HG03139 (cell line): Measurements from ENCODE around the gene CDK12.
A peak's percentile ranks its signal among the peaks of the same experiment; 100 is the strongest.
"Not testable (repeated sequence)": the region's sequence is repeated elsewhere in the genome, so short reads cannot be mapped to it uniquely, and the experiment has no call there.

Experiments used
- ATAC-seq: cut with Tn5 transposase; IDR thresholded peaks from one replicate; pipeline ENCODE4 v1.9.1; 2021; ENCODE audit not compliant: unreplicated experiment

The CDK12 gene

DNA sequence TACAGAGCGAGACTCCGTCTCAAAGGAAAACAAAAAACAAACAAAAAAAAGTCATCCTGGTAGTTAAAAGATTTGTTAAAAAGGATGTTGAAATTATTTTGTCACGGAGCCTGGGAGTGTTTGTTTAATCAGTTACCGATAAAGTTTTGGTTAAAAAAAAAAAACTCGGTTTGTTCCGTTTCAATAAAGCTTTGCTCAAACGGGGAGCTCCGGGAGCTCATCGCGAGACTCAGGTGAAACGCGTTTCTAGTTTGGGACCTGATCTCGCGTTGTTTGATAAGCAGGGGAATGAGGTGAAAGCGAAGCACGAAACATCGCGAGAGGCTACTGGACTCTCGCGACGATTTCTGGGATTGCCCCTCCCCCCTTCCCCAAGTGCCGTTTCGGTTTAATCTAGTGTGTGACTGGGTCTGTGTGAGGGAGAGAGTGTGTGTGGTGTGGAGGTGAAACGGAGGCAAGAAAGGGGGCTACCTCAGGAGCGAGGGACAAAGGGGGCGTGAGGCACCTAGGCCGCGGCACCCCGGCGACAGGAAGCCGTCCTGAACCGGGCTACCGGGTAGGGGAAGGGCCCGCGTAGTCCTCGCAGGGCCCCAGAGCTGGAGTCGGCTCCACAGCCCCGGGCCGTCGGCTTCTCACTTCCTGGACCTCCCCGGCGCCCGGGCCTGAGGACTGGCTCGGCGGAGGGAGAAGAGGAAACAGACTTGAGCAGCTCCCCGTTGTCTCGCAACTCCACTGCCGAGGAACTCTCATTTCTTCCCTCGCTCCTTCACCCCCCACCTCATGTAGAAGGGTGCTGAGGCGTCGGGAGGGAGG is at the start of gene CDK12:
TSS of gene CDK12 (plus strand) at position 374 of the 813 bp plus-strand sequence. CDS start 586 bp downstream, outside the sequence.
- ATAC-seq: peak; percentile 80

DNA sequence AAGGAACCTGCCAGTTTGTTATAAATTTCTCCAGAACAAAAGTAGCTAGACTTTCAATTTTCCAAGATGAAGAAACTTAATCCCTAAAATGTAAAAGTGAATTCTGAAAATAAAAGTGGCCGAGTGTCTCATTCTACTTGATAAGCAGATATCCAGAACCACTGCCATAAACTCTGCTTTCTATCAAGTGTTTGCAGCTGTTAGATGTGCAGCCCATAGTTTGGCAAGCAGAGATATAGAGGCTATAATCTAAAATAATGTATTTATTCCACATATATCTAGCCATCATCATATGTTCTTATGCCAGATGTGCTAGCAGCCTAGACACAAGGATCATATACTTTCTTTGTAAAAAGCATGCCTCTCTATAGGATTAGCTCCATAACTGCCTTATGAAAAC is 45.1 kb upstream of the CDK12 start:
- ATAC-seq: no peak

DNA sequence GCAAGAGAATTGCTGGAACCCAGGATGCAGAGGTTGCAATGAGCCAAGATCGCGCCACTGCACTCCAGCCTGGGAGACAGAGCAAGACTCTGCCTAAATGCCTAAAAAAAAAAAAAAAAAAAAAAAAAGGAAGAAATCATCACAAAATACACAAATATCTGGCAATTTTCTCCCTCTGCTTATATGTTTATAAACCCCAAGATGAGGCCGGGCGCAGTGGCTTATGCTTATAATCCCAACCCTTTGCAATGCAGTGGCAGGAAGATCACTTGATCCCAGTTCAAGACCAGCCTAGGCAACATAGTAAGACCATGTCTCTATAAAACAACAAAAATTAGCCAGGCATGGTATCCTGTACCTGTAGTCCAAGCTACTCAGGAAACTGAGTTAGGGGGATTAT is 31.7 kb upstream of the CDK12 start:
- no peak for ATAC-seq

DNA sequence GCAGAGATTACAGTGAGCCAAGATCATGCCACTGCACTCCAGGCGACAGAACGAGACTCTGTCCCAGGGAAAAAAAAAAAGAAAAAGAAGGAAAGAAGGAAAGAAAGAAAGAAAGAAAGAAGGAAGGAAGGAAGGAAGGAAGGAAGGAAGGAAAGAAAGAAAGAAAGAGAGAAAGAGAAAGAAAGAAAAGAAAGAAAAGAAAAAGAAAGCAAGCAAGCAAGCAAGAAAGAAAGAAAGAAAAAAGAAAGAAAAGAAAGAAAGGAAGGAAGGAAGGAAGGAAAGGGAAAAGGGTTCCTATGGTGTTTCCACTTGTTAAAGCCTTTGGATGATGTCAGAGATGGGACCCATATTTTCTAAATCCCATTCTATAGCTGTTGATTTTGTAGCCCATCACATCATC is 21.4 kb upstream of the CDK12 start:
- not testable (repeated sequence) for ATAC-seq

DNA sequence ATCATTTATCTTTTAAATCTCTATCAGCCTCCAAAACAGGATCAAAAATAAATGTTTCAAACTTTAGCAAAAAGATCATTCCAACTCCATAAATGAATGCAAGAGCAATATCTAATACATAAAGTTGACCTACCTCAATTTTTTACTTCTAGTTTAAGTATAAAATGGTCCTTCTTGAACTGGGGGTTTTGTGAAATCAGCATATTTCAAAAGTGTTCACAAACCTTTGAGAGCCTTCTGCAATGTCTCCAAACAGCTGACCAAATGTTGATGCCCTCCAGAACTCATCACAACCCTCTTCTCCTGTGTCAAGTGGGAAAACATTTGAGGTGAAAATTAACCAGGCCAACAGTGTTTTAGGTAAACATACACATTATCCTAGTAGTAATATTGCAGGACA is 18.0 kb upstream of the CDK12 start:
- ATAC-seq: no peak

DNA sequence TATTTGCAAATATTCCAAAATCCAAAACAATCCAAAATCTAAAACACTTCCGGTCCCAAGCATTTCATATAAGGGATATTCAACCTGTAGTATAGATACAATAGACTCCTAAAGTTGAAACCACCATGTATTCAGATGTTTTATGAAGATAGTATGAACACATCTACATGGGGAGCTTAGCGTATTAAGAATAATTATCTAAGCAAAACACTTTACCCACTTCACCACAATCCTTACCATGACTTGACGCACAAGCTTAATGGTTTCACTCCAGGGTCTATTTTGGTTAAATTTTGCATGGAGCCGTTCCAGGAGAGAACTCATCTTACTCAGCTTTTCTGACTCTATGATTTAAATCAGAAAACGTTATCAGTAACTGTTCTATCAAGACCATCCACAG is 13.7 kb upstream of the CDK12 start:
- no peak for ATAC-seq

DNA sequence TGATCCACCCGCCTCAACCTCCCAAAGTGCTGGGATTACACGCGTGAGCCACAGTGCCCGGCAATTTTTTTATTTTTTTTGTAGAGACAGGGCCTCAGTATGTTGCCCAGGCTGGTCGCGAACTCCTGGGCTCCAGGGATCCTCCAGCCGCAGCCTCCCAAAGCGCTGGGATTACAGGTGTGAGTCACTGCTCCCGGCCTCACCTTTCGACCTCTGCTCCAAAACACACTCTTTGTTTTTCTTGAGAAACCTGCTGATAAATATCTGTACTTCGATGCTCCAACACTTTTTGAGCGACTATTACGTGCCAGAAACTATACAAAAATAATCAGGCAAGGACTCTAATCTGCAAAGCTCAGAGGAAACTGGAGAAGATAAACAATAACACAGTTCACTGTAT is 11.2 kb upstream of the CDK12 start:
- no peak for ATAC-seq

DNA sequence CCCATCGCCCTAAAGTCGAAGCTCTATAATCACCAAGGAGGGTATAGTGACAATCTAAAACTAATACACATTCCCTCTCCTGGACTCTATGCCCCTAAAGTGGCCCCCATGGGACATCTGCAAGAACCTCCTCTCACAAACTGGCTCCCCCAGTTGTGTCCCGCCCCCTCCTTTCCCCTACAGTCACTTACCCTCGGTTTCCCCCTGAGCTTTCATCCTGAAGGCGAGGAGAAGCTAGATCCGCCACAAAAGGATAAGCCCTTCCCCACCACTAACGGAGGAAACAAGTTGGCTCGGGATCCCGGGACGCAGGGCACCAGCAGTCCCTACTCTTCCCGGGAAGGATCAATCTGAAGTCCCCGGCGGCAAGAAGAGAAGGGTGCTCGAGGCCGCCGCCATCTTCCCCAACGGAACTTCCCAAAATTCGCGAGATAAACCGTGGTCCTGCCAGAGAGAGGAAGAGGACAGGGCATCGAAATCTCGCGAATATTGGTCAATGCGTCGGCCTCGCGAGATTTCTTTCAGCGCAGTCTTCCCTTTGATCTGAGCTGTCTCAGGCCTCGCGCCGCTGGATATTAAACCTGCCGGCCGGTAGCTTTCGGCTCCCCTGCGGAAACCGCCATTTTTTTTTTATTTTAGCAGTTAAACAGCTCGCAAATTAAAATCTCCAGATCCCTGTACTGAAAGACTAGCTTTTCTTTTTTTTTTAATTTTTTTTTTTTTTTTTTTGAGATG is 10.3 kb upstream of the CDK12 start, which contains the start of gene MED1:
TSS of gene MED1 (minus strand) at position 417 of the 735 bp plus-strand sequence. CDS start at position 216, 201 bp downstream.
- ATAC-seq: peak; percentile 87

DNA sequence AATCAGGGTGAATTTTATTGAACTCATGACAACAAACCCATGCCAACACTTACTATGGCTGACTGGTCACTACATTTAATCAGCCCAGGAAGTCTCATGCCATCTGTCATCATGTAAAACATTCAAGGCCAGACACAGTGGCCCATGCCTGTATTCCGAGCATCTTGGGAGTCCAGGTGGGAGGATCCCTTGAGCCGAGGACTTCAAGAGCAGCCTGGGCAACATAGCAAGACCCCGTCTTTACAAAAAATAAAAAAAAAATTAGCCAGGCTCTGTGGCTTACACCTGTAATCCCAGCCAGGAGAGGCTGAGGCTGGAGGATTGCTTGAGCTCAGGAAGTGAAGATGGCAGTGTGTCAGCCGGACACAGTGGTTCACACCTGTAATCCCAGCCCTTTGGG is 5.4 kb upstream of the CDK12 start:
- ATAC-seq: no peak

DNA sequence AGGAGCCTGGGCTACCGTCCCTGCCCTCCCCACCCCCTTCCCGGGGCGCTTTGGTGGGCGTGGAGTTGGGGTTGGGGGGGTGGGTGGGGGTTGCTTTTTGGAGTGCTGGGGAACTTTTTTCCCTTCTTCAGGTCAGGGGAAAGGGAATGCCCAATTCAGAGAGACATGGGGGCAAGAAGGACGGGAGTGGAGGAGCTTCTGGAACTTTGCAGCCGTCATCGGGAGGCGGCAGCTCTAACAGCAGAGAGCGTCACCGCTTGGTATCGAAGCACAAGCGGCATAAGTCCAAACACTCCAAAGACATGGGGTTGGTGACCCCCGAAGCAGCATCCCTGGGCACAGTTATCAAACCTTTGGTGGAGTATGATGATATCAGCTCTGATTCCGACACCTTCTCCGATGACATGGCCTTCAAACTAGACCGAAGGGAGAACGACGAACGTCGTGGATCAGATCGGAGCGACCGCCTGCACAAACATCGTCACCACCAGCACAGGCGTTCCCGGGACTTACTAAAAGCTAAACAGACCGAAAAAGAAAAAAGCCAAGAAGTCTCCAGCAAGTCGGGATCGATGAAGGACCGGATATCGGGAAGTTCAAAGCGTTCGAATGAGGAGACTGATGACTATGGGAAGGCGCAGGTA is 762 bp downstream of the CDK12 start:
- ATAC-seq: no peak

DNA sequence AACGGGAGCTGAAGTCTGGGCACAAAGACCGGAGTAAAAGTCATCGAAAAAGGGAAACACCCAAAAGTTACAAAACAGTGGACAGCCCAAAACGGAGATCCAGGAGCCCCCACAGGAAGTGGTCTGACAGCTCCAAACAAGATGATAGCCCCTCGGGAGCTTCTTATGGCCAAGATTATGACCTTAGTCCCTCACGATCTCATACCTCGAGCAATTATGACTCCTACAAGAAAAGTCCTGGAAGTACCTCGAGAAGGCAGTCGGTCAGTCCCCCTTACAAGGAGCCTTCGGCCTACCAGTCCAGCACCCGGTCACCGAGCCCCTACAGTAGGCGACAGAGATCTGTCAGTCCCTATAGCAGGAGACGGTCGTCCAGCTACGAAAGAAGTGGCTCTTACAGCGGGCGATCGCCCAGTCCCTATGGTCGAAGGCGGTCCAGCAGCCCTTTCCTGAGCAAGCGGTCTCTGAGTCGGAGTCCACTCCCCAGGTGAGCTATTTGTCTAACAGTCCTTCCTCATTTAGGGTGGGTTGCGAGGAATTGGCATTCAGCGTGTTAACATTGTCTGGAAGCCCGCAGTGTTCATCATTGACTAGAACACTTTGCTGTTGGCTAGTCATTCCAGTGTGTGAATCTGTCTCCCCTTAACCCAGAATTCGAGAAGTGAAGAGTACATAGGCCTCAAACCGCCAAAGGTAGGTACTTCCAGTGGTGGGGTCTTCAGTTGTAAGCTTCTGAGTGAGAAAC is 1.5 kb downstream of the CDK12 start:
- ATAC-seq: no peak

DNA sequence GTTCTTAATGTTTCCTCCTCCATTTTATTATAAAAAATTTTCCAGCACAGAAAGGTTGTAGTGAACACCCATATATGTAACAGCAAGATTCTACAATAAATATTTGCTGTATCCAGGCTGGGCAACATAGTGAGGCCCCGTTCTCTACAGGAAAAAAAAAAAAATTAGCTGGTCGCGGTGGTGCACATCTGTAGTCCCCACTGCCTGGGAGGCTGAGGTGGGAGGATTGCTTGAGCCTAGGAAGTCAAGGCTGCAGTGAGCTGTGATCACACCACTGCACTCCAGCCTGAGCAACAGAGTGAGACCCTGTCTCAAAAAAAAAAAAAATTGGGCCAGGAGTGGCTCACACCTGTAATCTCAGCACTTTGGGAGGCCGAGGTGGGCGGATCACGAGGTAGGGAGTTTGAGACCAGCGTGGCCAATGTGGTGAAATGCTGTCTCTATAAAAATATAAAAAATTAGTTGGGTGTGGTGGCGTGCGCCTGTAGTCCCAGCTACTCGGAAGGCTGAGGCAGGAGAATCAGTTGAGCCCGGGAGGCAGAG is 3.4 kb downstream of the CDK12 start:
- ATAC-seq: not testable (repeated sequence)

DNA sequence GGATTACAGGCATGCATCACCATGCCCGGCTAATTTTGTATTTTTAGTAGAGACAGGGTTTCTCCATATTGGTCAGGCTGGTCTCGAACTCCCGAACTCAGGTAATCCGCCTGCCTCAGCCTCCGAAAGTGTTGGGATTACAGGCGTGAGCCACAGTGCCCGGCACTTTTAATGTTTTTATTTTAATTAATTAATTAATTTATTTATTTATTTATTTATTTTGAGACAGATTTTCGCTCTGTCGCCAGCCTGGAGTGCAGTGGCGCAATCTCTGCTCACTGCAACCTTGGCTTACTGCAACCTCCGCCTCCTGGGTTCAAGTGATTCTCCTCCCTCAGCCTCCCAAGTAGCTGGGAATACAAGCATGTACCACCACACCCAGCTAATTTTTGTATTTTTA is 7.3 kb downstream of the CDK12 start:
- ATAC-seq: not testable (repeated sequence)

DNA sequence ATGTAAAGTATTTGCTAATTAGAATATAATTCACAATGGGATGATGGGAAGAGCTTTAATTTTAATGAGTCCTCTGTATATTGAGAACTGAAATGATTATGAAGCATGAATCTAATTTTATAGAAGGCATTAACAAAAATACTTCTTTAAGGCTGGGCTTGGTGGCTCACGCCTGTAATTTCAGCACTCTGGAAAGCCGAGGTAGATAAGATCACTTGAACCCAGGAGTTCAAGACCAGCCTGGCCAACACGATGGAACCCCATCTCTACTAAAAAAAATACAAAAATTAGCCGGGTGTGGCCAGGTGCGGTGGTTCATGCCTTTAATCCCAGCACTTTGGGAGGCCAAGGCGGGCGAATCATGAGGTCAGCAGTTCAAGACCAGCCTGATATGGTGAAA is 12.0 kb downstream of the CDK12 start:
- no peak for ATAC-seq

DNA sequence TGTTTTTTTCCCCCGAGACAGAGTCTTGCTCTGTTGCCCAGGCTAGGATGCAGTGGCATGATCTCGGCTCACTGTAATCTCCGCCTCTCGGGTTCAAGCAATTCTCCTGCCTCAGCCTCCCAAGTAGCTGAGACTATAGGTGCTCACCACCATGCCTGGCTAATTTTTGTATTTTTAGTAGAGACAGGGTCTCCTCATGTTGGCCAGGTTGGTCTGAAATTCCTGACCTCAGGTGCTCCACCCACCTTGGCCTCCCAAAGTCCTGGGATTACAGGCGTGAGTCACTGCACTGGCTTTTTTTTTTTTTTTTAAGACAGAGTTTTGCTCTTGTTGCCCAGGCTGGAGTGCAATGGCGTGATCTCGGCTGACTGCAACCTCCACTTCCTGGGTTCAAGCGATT is 18.3 kb downstream of the CDK12 start:
- ATAC-seq: not testable (repeated sequence)

DNA sequence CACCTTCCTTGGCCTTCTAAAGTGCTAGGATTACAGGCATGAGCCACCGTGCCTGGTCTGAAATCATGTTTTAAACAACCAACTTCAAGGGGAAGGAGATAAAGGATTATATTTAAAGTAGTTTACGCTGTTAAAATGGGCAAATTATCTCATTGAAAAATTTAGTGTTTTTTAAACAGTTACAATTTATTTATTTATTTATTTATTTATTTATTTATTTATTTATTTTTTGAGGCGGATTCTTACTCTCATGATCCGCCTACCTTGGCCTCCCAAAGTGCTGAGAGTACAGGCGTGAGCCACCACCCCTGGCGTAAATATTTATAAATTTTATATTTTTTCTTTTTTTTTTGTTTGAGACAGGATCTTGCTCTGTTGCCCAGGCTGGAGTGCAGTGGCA is 22.2 kb downstream of the CDK12 start:
- no peak for ATAC-seq

DNA sequence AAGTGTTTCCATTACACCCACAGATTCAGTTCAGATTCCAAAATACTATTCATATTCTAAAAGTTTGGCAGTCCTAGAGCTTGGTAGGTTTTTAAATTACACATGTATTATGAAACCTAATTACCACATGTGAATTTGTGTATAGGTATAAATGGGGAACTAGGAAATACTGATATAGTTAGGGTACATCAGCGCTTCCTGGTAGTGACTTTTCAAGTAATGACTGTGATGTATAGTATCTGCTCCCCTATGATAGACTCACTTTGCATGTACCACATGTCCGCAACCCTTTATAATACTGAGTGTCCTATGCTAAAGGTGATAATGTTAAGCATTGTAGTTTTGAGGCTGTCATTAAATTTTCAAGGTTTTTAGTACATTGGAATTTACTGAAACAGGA is 22.9 kb downstream of the CDK12 start:
- no peak for ATAC-seq

DNA sequence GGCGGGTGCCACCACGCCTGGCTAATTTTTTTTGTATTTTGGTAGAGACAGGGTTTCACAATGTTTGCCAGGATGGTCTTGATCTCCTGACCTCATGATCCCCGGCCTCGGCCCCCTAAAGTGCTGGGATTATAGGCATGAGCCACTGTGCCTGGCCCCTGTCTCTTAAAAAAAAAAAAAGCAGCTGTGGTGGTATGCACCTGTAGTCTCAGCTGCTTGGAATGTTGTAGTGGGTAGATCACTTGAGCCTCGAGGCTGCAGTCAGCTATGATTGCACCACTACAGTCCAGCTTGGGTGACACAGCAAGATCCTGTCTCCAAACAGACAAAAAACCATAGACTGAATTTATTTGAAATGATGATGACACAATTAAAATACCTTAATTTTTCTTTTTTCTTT is 24.3 kb downstream of the CDK12 start:
- ATAC-seq: no peak

DNA sequence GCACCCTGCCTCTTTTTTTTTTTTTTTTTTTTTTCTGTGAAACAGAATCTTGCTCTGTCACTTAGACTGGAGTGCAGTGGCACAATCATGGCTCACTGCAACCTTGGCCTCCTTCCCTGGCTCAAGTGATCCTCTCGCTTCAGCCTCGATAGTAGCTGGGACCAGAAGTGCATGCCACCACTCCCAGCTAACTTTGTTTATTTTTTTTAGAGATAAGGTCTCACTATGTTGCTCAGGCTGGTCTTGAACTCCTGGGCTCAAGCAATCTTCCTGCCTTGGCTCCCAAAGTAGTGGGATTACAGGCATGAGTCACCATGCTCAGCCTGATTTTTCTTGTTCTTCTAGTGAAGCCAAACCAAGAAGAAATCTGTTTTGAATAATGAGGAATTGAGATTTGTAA is 25.0 kb downstream of the CDK12 start:
- ATAC-seq: no peak

DNA sequence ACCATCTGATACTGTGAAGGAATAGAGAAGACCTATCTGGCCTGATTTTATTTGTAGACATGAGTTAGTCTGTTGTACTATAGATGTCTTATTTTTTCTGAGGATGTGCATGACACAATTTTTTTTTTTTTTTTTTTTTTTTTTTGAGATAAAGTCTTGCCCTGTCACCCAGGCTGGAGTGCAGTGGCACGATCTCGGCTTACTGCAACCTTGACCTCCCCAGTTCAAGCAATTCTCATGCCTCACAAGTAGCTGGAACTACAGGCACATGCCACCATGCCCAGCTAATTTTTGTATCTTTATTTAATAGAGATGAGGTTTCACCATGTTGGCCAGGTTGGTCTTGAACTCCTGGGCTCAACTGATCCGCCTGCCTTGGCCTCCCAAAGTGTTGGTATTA is 26.2 kb downstream of the CDK12 start:
- not testable (repeated sequence) for ATAC-seq

DNA sequence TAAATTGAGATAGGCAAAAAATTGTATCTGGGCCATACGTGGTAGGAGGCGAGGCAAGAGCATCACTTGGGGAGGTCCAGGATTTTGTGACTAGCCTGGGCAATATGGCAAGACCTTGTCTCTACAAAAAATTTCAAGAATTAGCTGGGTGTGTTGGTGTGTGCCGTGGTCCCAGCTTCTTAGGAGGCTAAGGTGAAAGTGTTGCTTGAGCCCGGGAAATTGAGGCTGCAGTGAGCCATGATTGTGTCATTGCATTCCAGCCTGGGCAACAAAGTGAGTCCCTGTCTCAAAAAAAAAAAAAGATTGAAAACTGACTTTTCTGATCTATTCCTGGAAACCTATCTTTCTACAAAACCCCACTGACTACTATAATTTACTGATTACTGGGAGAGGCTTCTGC is 26.7 kb downstream of the CDK12 start:
- ATAC-seq: no peak
